SK-N-SH treated with all-trans-retinoic acid at 6 μM for 48 hours (cell line): ENCODE measurements around the gene SKAP2.

Source experiments
- ATAC-seq: fragments of 200-7000 bp; cut with Tn5 transposase; 3 replicates; pipeline ENCODE4 v1.9.1; 2020; ENCODE audit warnings: mild to moderate bottlenecking, moderate library complexity
- ARNTL ChIP-seq: fragments of 450-650 bp; formaldehyde crosslinking; IDR thresholded peaks from 2 replicates; pipeline ENCODE4 v1.5.0; 2020; ENCODE audit warnings: low read depth, mild to moderate bottlenecking, moderate library complexity, borderline replicate concordance
- BACH2 ChIP-seq: fragments of 250-450 bp; sonication (Bioruptor Pico); IDR thresholded peaks from 2 replicates; pipeline ENCODE4 v1.9.0; 2021; ENCODE audit warnings: mild to moderate bottlenecking, borderline replicate concordance
- CREB5 ChIP-seq: fragments of 250-450 bp; sonication (Bioruptor Pico); IDR thresholded peaks from 2 replicates; pipeline ENCODE4 v1.5.1; 2020; ENCODE audit warnings: low read depth, mild to moderate bottlenecking, moderate library complexity
- CSDC2 ChIP-seq: fragments of 250-450 bp; sonication (Bioruptor Pico); IDR thresholded peaks from 2 replicates; pipeline ENCODE4 v1.5.0; 2020; ENCODE audit warnings: mild to moderate bottlenecking, moderate library complexity
- CSRNP3 ChIP-seq: fragments of 250-450 bp; sonication (Bioruptor Pico); IDR thresholded peaks from 2 replicates; pipeline ENCODE4 v1.5.1; 2021; ENCODE audit warnings: mild to moderate bottlenecking, moderate library complexity
- ESRRG ChIP-seq: fragments of 250-450 bp; sonication (Bioruptor Pico); IDR thresholded peaks from 2 replicates; pipeline ENCODE4 v1.6.1; 2021; ENCODE audit warnings: mild to moderate bottlenecking
- GLIS3 ChIP-seq: fragments of 250-450 bp; sonication (Bioruptor Pico); IDR thresholded peaks from 2 replicates; pipeline ENCODE4 v1.5.0; 2020; ENCODE audit warnings: mild to moderate bottlenecking, moderate library complexity
- ISL1 ChIP-seq: fragments of 250-450 bp; sonication (Bioruptor Pico); IDR thresholded peaks from 2 replicates; pipeline ENCODE4 v2.1.2; 2022; ENCODE audit warnings: mild to moderate bottlenecking, moderate library complexity
- OSR1 ChIP-seq: fragments of 250-450 bp; sonication (Bioruptor Pico); IDR thresholded peaks from 2 replicates; pipeline ENCODE4 v1.8.0; 2022; ENCODE audit warnings: moderate library complexity, mild to moderate bottlenecking, inconsistent platforms
- PATZ1 ChIP-seq: fragments of 250-450 bp; sonication (Bioruptor Pico); IDR thresholded peaks from 2 replicates; pipeline ENCODE4 v1.8.0; 2020; ENCODE audit warnings: mild to moderate bottlenecking, moderate library complexity, borderline replicate concordance
- POU6F1 ChIP-seq: fragments of 250-450 bp; sonication (Bioruptor Pico); IDR thresholded peaks from 2 replicates; pipeline ENCODE4 v1.8.0; 2021; ENCODE audit warnings: low read depth, mild to moderate bottlenecking, moderate library complexity, borderline replicate concordance
- PPARA ChIP-seq: fragments of 250-450 bp; sonication (Bioruptor Pico); IDR thresholded peaks from 2 replicates; pipeline ENCODE4 v1.5.0; 2020; ENCODE audit warnings: mild to moderate bottlenecking, borderline replicate concordance
- RARB ChIP-seq: fragments of 250-450 bp; sonication (Bioruptor Pico); IDR thresholded peaks from 2 replicates; pipeline ENCODE4 v1.8.0; 2021; ENCODE audit warnings: mild to moderate bottlenecking, moderate library complexity
- SNAI2 ChIP-seq: fragments of 250-450 bp; sonication (Bioruptor Pico); IDR thresholded peaks from 2 replicates; pipeline ENCODE4 v1.5.0; 2020; ENCODE audit warnings: mild to moderate bottlenecking, moderate library complexity
- TCF4 ChIP-seq: fragments of 250-450 bp; sonication (Bioruptor Pico); IDR thresholded peaks from 2 replicates; pipeline ENCODE4 v1.8.0; 2021; ENCODE audit warnings: mild to moderate bottlenecking, moderate library complexity, borderline replicate concordance
- TOX ChIP-seq: fragments of 250-450 bp; sonication (Bioruptor Pico); IDR thresholded peaks from 2 replicates; pipeline ENCODE4 v1.8.0; 2021; ENCODE audit warnings: mild to moderate bottlenecking, moderate library complexity, borderline replicate concordance
- TSHZ2 ChIP-seq: fragments of 250-450 bp; sonication (Bioruptor Pico); IDR thresholded peaks from 2 replicates; pipeline ENCODE4 v1.5.0; 2020; ENCODE audit warnings: mild to moderate bottlenecking, moderate library complexity
- ZC3H10 ChIP-seq: fragments of 250-450 bp; sonication (Bioruptor Pico); IDR thresholded peaks from 2 replicates; pipeline ENCODE4 v1.5.1; 2021; ENCODE audit warnings: mild to moderate bottlenecking, moderate library complexity
- ZFP3 ChIP-seq: fragments of 250-450 bp; sonication (Bioruptor Pico); IDR thresholded peaks from 2 replicates; pipeline ENCODE4 v1.5.0; 2020; ENCODE audit warnings: mild to moderate bottlenecking, moderate library complexity
- ZFP30 ChIP-seq: fragments of 450-650 bp; formaldehyde crosslinking; IDR thresholded peaks from 2 replicates; pipeline ENCODE4 v1.5.0; 2022; ENCODE audit warnings: mild to moderate bottlenecking, moderate library complexity
- ZNF565 ChIP-seq: fragments of 450-650 bp; formaldehyde crosslinking; conservative IDR thresholded peaks from 2 replicates; pipeline ENCODE4 v1.5.0; 2020; ENCODE audit warnings: low read depth, mild to moderate bottlenecking, moderate library complexity
- ZNF70 ChIP-seq: fragments of 450-650 bp; formaldehyde crosslinking; IDR thresholded peaks from 2 replicates; pipeline ENCODE4 v1.5.0; 2020; ENCODE audit warnings: mild to moderate bottlenecking, moderate library complexity
- ZNF8 ChIP-seq: fragments of 450-650 bp; formaldehyde crosslinking; IDR thresholded peaks from 2 replicates; pipeline ENCODE4 v1.5.0; 2020; ENCODE audit warnings: mild to moderate bottlenecking, moderate library complexity

Gene SKAP2

GRCh38 chr7:26690135-26690805 lies 174.1 kb downstream of the SKAP2 start:
- ATAC-seq: no peak
- TF ChIP-seq ZFP30: no peak
- TF ChIP-seq CSRNP3 (CRISPR knock-in tag): no peak
- no peak for TF ChIP-seq ZNF8 (CRISPR knock-in tag)
- TF ChIP-seq ZNF70 (CRISPR knock-in tag): no peak
- TF ChIP-seq SNAI2: no peak
- no peak for TF ChIP-seq BACH2 (CRISPR knock-in tag)
- no peak for TF ChIP-seq TOX
- TF ChIP-seq POU6F1: no peak
- no peak for TF ChIP-seq PPARA (CRISPR knock-in tag)
- TF ChIP-seq RARB (CRISPR knock-in tag): no peak
- TF ChIP-seq TCF4 (CRISPR knock-in tag): no peak
- no peak for TF ChIP-seq ARNTL (CRISPR knock-in tag)
- no peak for TF ChIP-seq ISL1 (CRISPR knock-in tag)
- TF ChIP-seq TSHZ2: no peak
- no peak for TF ChIP-seq ESRRG
- no peak for TF ChIP-seq PATZ1 (CRISPR knock-in tag)
- no peak for TF ChIP-seq ZNF565

- ATAC-seq: no peak
- TF ChIP-seq ZC3H10 (CRISPR knock-in tag) (no peak), TCF4 (CRISPR knock-in tag) (no peak), RARB (CRISPR knock-in tag) (no peak), OSR1 (CRISPR knock-in tag) (no peak), ZFP30 (no peak), ARNTL (CRISPR knock-in tag) (no peak), SNAI2 (no peak), ZNF70 (CRISPR knock-in tag) (no peak), ZFP3 (no peak), ZNF8 (CRISPR knock-in tag) (no peak), CREB5 (CRISPR knock-in tag) (no peak)
Observed at GRCh38 chr7:26688936-26689506, 175.4 kb downstream of the SKAP2 start.

- TF ChIP-seq ISL1 (CRISPR knock-in tag) (no peak), CSDC2 (no peak), OSR1 (CRISPR knock-in tag) (no peak), POU6F1 (no peak), ZNF565 (no peak), SNAI2 (no peak), TCF4 (CRISPR knock-in tag) (no peak), PPARA (CRISPR knock-in tag) (no peak), BACH2 (CRISPR knock-in tag) (no peak), ZFP3 (no peak), GLIS3 (no peak), ZFP30 (no peak), PATZ1 (CRISPR knock-in tag) (no peak)
- no peak for ATAC-seq
Observed at GRCh38 chr7:26688388-26688787, 176.0 kb downstream of the SKAP2 start.
